Mesendoderm (in vitro differentiated cells): ENCODE results near the gene CSF2RB.

Experiments used
- DNase-seq: peaks from one replicate; pipeline ENCODE4 v3.0.0; 2013
- H2AK5ac ChIP-seq: 2 replicates; pipeline ENCODE4 v1.6.1; 2013; ENCODE audit warnings: low read length, inconsistent platforms
- H2BK120ac ChIP-seq: 2 replicates; pipeline ENCODE4 v1.6.1; 2013; ENCODE audit warnings: low read depth, mild to moderate bottlenecking, low read length, moderate library complexity, mixed read lengths
- H2BK15ac ChIP-seq: replicated peaks from 2 replicates; pipeline ENCODE4 v1.6.1; 2013; ENCODE audit warnings: low read depth, mild to moderate bottlenecking, moderate library complexity
- H2BK5ac ChIP-seq: 2 replicates; pipeline ENCODE4 v1.6.1; 2013; ENCODE audit warnings: low read length, inconsistent platforms
- H3K18ac ChIP-seq: 2 replicates; pipeline ENCODE4 v1.6.1; 2013; ENCODE audit warnings: mild to moderate bottlenecking, low read length, mixed read lengths
- H3K23ac ChIP-seq: one replicate; pipeline ENCODE4 v1.6.1; 2013; ENCODE audit warnings: low read length
- H3K27ac ChIP-seq: 2 replicates; pipeline ENCODE4 v1.5.1; 2013; ENCODE audit warnings: low read depth, mild to moderate bottlenecking, inconsistent platforms, low read length, moderate library complexity
- H3K27me3 ChIP-seq: 2 replicates; pipeline ENCODE4 v1.6.1; 2013; ENCODE audit warnings: low read length, control low read depth, mild to moderate bottlenecking, inconsistent platforms; ENCODE audit not compliant: insufficient read depth, poor library complexity
- H3K36me3 ChIP-seq: 2 replicates; pipeline ENCODE4 v1.6.1; 2013; ENCODE audit warnings: low read length, inconsistent platforms; ENCODE audit not compliant: control insufficient read depth, insufficient read depth
- H3K4ac ChIP-seq: one replicate; pipeline ENCODE4 v1.6.1; 2013; ENCODE audit warnings: low read depth, mild to moderate bottlenecking, low read length, moderate library complexity
- H3K4me1 ChIP-seq: 2 replicates; pipeline ENCODE4 v1.6.1; 2013; ENCODE audit warnings: low read depth, low read length, inconsistent platforms; ENCODE audit not compliant: control insufficient read depth
- H3K4me2 ChIP-seq: 2 replicates; pipeline ENCODE4 v1.6.1; 2013; ENCODE audit warnings: low read length
- H3K4me3 ChIP-seq: 2 replicates; pipeline ENCODE4 v1.5.1; 2013; ENCODE audit warnings: mild to moderate bottlenecking, low read length
- H3K56ac ChIP-seq: one replicate; pipeline ENCODE4 v1.6.1; 2013; ENCODE audit warnings: low read length
- H3K79me1 ChIP-seq: 2 replicates; pipeline ENCODE4 v1.6.1; 2013; ENCODE audit warnings: low read length, inconsistent platforms
- H3K79me2 ChIP-seq: 2 replicates; pipeline ENCODE4 v1.6.1; 2013; ENCODE audit warnings: mild to moderate bottlenecking, low read length; ENCODE audit not compliant: control insufficient read depth, insufficient read depth
- H3K9ac ChIP-seq: 2 replicates; pipeline ENCODE4 v1.6.1; 2013; ENCODE audit warnings: low read length, inconsistent platforms
- H4K5ac ChIP-seq: one replicate; pipeline ENCODE4 v1.6.1; 2013; ENCODE audit warnings: low read length
- H4K8ac ChIP-seq: one replicate; pipeline ENCODE4 v1.6.1; 2013; ENCODE audit warnings: low read depth, mild to moderate bottlenecking, control low read depth, low read length, moderate library complexity
- WGBS: extraction: QIAGEN DNeasy Blood & Tissue Kit; methylation state at CpG from one replicate; pipeline ENCODE4 v1.1.7; 2013; ENCODE audit warnings: low lambda C conversion rate, missing lambda C conversion rate; ENCODE audit not compliant: insufficient coverage; ENCODE audit errors: extremely low coverage; 5-methylcytosine and 5-hydroxymethylcytosine counted together

Gene CSF2RB

GRCh38 chr22:36922711-36923110 lies 9.3 kb downstream of the CSF2RB start:
- Histone ChIP-seq H3K27me3 (no peaks in the 10 kb centered on the region), H3K56ac (no peak overlapping the region), H3K4ac (no peak overlapping the region), H2AK5ac (no peak overlapping the region), H3K4me1 (no peaks in the 10 kb centered on the region), H4K8ac (no peak overlapping the region), H3K9ac (no peak overlapping the region), H3K4me2 (no peak overlapping the region), H3K27ac (no peak overlapping the region), H2BK5ac (no peak overlapping the region), H2BK15ac (no peak overlapping the region), H3K36me3 (no peaks in the 10 kb centered on the region), H3K23ac (no peak overlapping the region), H3K79me2 (no peaks in the 10 kb centered on the region), H3K79me1 (no peaks in the 10 kb centered on the region), H3K4me3 (no peak overlapping the region), H4K5ac (no peak overlapping the region), H2BK120ac (no peak overlapping the region), H3K18ac (no peak overlapping the region)
- WGBS, result no CpG with 5 or more reads among the region's 7 CpGs
- no peak for DNase-seq

- Histone ChIP-seq H3K79me1 (no peaks in the 10 kb centered on the region), H3K23ac (no peak overlapping the region), H2AK5ac (no peak overlapping the region), H3K56ac (no peak overlapping the region), H2BK5ac (no peak overlapping the region), H3K4me2 (no peak overlapping the region), H2BK15ac (no peak overlapping the region), H2BK120ac (no peak overlapping the region), H3K4me1 (no peaks in the 10 kb centered on the region), H3K4me3 (no peak overlapping the region), H3K79me2 (no peaks in the 10 kb centered on the region), H4K5ac (no peak overlapping the region), H3K4ac (no peak overlapping the region), H4K8ac (no peak overlapping the region), H3K9ac (no peak overlapping the region), H3K18ac (no peak overlapping the region), H3K27ac (no peak overlapping the region), H3K27me3 (no peaks in the 10 kb centered on the region), H3K36me3 (no peaks in the 10 kb centered on the region)
- WGBS, result no CpG with 5 or more reads among the region's 21 CpGs
- DNase-seq, result no peak
Measured at GRCh38 chr22:36923131-36923788, 9.8 kb downstream of the CSF2RB start.

DNA sequence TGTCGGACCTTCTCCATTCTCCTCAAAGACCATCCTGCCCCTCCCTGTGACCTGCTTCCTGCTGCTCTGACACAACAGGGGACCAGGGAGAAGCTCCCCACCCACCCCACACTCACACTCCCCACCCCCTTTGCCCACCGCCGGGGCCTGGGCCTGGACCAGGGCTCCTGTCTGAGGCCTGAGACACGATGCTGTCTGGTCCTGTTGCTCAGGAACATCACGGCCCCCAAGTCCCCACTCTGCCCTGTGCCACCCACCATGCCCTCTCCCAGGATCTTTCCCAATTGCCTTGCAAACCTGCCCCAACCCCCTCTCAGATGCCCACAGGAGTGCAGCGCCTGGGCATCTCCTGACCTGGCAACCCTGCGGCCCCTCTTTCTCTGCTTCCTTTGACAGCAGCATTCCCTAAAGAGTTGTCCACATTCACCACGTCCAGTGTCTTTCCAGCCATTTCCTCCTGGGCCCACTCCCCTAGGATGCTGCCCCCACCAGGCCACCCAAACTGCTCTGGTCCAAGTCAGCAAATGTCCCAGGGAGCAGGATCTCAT lies 10.8 kb downstream of the CSF2RB start:
- Histone ChIP-seq H3K27ac (no peak overlapping the region), H3K4ac (no peak overlapping the region), H3K27me3 (no peaks in the 10 kb centered on the region), H3K79me1 (no peaks in the 10 kb centered on the region), H3K56ac (no peak overlapping the region), H2BK15ac (no peak overlapping the region), H2BK120ac (no peak overlapping the region), H2BK5ac (no peak overlapping the region), H3K4me1 (no peaks in the 10 kb centered on the region), H3K18ac (no peak overlapping the region), H3K36me3 (no peaks in the 10 kb centered on the region), H4K5ac (no peak overlapping the region), H3K4me3 (no peak overlapping the region), H2AK5ac (no peak overlapping the region), H3K4me2 (no peak overlapping the region), H3K79me2 (no peaks in the 10 kb centered on the region), H3K23ac (no peak overlapping the region), H3K9ac (no peak overlapping the region), H4K8ac (no peak overlapping the region)
- no CpG with 5 or more reads among the region's 8 CpGs for WGBS
- no peak for DNase-seq

DNA sequence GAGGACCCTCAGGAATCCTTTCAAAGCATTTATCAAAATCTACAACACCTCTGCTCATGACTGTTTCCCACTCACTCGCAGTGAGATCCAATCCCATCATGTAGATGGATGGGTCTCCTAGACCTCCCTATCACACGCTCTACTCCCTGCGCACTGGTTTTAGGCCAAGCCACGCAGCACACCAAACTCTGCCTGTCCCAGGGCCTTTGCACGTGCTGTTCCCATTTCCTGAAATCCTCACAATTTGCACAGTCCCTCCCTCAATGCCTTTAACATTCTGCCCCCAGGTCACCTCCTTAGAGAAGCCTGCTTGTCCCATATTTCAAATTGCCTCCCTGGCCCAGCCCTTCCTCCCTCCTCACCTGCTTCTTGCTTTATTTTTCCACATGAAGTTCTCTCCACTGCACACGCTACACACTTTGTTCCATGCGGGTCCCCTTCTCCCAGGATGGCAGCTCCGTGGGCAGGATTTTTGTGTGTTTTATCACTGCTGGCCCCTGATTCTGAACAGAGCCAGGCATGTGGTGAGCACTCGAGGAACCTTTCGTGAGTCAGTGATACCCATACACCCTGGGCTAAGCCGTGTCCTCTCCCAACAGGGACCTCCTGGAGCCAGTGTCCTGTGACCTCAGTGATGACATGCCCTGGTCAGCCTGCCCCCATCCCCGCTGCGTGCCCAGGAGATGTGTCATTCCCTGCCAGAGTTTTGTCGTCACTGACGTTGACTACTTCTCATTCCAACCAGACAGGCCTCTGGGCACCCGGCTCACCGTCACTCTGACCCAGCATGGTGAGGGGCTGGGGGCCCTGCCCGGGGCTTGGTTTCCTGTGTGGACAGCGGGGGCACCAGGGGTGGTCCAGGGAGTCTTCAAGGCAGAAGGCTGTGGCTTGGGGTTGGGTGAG lies 12.2 kb downstream of the CSF2RB start:
- no peak overlapping the region for H2BK15ac ChIP-seq
- no peaks in the 10 kb centered on the region for H3K79me1 ChIP-seq
- H4K5ac ChIP-seq, result no peak overlapping the region
- H3K4me1 ChIP-seq, result no peaks in the 10 kb centered on the region
- H2AK5ac ChIP-seq, result no peak overlapping the region
- H3K27me3 ChIP-seq, result no peaks in the 10 kb centered on the region
- H3K9ac ChIP-seq, result no peak overlapping the region
- no CpG with 5 or more reads among the region's 19 CpGs for WGBS
- H3K56ac ChIP-seq, result no peak overlapping the region
- no peak overlapping the region for H3K4me3 ChIP-seq
- no peak overlapping the region for H3K4me2 ChIP-seq
- H3K4ac ChIP-seq, result no peak overlapping the region
- H2BK5ac ChIP-seq, result no peak overlapping the region
- no peak for DNase-seq
- H3K18ac ChIP-seq, result no peak overlapping the region
- H3K36me3 ChIP-seq, result no peaks in the 10 kb centered on the region
- no peak overlapping the region for H2BK120ac ChIP-seq
- H3K79me2 ChIP-seq, result no peaks in the 10 kb centered on the region
- no peak overlapping the region for H3K23ac ChIP-seq
- H4K8ac ChIP-seq, result no peak overlapping the region
- no peak overlapping the region for H3K27ac ChIP-seq

DNA sequence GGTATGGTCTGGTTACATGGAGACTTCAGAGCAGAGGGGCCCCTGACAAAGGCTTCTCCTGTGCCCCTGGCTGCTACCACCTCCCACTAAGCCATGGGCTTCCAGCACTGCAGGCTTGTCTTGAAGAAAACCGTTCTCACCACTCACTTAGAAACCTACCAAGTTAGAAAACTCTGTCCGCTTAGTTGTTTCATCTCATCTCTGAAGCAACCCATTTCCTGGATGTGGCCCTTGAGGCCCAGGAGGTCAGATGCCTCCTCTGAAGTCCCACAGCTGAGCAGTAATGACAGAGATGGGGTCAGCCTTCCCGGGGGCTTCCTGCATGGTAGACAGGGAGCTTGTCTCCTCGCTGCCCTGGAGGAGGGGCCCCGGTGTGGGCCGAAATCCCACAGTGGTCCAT lies 12.9 kb downstream of the CSF2RB start:
- Histone ChIP-seq H3K23ac (no peak overlapping the region), H2BK120ac (no peak overlapping the region), H3K56ac (no peak overlapping the region), H3K36me3 (no peaks in the 10 kb centered on the region), H3K79me2 (no peaks in the 10 kb centered on the region), H3K4me3 (no peak overlapping the region), H3K4me1 (no peaks in the 10 kb centered on the region), H3K4me2 (no peak overlapping the region), H2BK5ac (no peak overlapping the region), H3K27me3 (no peaks in the 10 kb centered on the region), H3K9ac (no peak overlapping the region), H3K4ac (no peak overlapping the region), H2BK15ac (no peak overlapping the region), H3K27ac (no peak overlapping the region), H3K18ac (no peak overlapping the region), H4K5ac (no peak overlapping the region), H2AK5ac (no peak overlapping the region), H4K8ac (no peak overlapping the region), H3K79me1 (no peaks in the 10 kb centered on the region)
- WGBS, result no CpG with 5 or more reads among the region's 6 CpGs
- no peak for DNase-seq
